ENCODE measurements around the gene CASP2. TPM values are rescaled to one million over a fixed set of nuclear protein-coding genes. Genes with fewer than 3 reads are reported as not detected.

CASP2 gene
- total and polyA plus RNA-seq, 10 of the 15 experiments (the other 5 are each of a cell fraction or from before 2014, with no cell fraction given), result 12.1 to 60.4 (median 26.2) TPM

DNA sequence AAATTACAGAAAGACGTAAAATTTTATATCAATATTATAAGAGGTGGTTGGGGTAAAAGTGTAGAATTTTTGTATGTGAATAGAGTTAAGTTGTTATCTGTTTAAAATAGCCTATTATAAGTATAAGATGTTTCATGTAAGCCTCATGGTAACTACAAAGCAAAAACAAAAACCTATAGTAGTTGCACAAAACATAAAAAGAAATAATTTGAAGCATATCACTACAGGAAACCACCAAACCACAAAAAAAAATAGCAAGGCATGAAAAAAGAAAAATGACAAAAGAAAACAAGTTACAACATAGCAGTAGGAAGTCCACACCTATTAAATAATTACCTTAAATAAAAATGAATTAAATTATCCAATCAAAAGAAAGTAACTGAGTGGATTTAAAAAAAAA lies 37.3 kb upstream of the CASP2 start:
- POLR2A ChIA-PET, result no interaction called here
- CTCF ChIA-PET, result interaction anchor here (0.6 to 9.4 kb wide), 3 partner anchors 11 to 54 kb away, joined by 3 to 66 read pairs (median 7); no protein-coding TSS in a partner anchor
- Histone ChIP-seq H3K4me2 (ENCODE audit: control insufficient read depth, insufficient read depth) (no peak overlapping the region), H3K4me3 (no peak overlapping the region), H2AFZ (ENCODE audit: control insufficient read depth, low read depth, low read length) (no peak overlapping the region), H3K9me3 (replicated peaks; ENCODE audit: control insufficient read depth, insufficient read depth, low read length) (no peaks in the 10 kb centered on the region; the same call in 2 of the 3 replicates), H4K20me1 (ENCODE audit: control insufficient read depth, insufficient read depth) (no peaks in the 10 kb centered on the region), H3K27ac (ENCODE audit: control insufficient read depth, insufficient read depth) (no peak overlapping the region), H3K4me1 (ENCODE audit: control insufficient read depth, insufficient read depth, low read length) (no peaks in the 10 kb centered on the region), H3K79me2 (ENCODE audit: control insufficient read depth, insufficient read depth, low read length) (no peaks in the 10 kb centered on the region), H3K27me3 (replicated peaks in 1 of 2; ENCODE audit: control insufficient read depth in 2 of 2, insufficient read depth in 2 of 2, low read length in 1 of 2) (no peaks in the 10 kb centered on the region), H3K36me3 (ENCODE audit: control insufficient read depth in 2 of 2, insufficient read depth in 2 of 2, low read length in 1 of 2) (no peaks in the 10 kb centered on the region), H3K9ac (ENCODE audit: control insufficient read depth, insufficient read depth, low read length) (no peak overlapping the region)
- ATAC-seq (no peak), FAIRE-seq (no peak), DNase-seq (ENCODE audit: low read depth, low spot score) (no peak)
- no TSS peak for BruUV-seq (replicated peaks)
- intact Hi-C loops (cut with micrococcal nuclease; ENCODE audit: unreplicated experiment), result no loop called here
- WGBS (ENCODE audit: insufficient coverage, insufficient replicate concordance, low lambda C conversion rate, missing lambda C conversion rate), result 22% methylated on average over 1 of the region's 1 CpG
- SMC1A ChIA-PET (ENCODE audit: uncharacterized antibody, unreplicated experiment), result interaction anchor here (1.1 to 2.7 kb wide), 4 partner anchors 8 to 86 kb away, joined by 3 to 16 read pairs (median 7); no protein-coding TSS in a partner anchor
- RAD21 ChIA-PET (ENCODE audit: unreplicated experiment), result interaction anchor here (1.7 kb wide), 1 partner anchor 10 kb away, joined by 6 read pairs; no protein-coding TSS in a partner anchor
- in situ Hi-C loops (cut with MboI), result no loop called here
- TF ChIP-seq RUNX3 (IDR thresholded peaks at IDR 0.05; ENCODE audit: low read length) (peak; percentile 35; the same call in 1 of the 2 replicates), RFX5 (IDR thresholded peaks at IDR 0.05; ENCODE audit: low read depth, low read length) (no peak)

DNA sequence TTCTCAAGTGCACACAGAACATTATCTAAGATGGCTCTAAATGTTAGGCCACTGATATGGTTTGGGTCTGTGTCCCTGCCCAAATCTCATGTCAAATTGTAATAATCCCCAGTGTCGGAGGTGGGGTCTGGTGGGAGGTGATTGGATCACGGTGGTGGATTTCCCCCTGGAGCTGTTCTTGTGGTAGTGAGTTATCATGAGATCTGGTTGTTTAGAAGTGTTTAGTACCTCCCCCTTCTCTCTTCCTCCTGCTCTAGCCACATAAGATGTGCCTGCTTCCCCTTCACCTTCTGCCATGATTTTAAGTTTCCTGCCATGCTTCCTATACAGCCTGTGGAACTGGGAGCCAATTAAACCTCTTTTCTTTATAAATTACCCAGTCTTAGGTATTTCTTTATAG lies 36.1 kb upstream of the CASP2 start:
- Histone ChIP-seq H3K79me2 (ENCODE audit: control insufficient read depth, insufficient read depth, low read length) (no peaks in the 10 kb centered on the region), H4K20me1 (ENCODE audit: control insufficient read depth, insufficient read depth) (no peaks in the 10 kb centered on the region), H3K4me2 (ENCODE audit: control insufficient read depth, insufficient read depth) (no peak overlapping the region), H3K4me3 (no peak overlapping the region), H3K9ac (ENCODE audit: control insufficient read depth, insufficient read depth, low read length) (no peak overlapping the region), H2AFZ (ENCODE audit: control insufficient read depth, low read depth, low read length) (no peak overlapping the region), H3K27ac (ENCODE audit: control insufficient read depth, insufficient read depth) (no peak overlapping the region), H3K27me3 (replicated peaks in 1 of 2; ENCODE audit: control insufficient read depth in 2 of 2, insufficient read depth in 2 of 2, low read length in 1 of 2) (no peaks in the 10 kb centered on the region), H3K36me3 (ENCODE audit: control insufficient read depth in 2 of 2, insufficient read depth in 2 of 2, low read length in 1 of 2) (no peaks in the 10 kb centered on the region), H3K4me1 (ENCODE audit: control insufficient read depth, insufficient read depth, low read length) (peaks cover 2% of the 10 kb centered on the region; the same call in 1 of the 2 replicates), H3K9me3 (replicated peaks; ENCODE audit: control insufficient read depth, insufficient read depth, low read length) (no peaks in the 10 kb centered on the region; the same call in 2 of the 3 replicates)
- ChIA-PET SMC1A (ENCODE audit: uncharacterized antibody, unreplicated experiment) (interaction anchor here (1.1 kb wide), 1 partner anchor 55 kb away, joined by 3 read pairs; no protein-coding TSS in a partner anchor), CTCF (interaction anchor here (0.6 to 9.4 kb wide), 2 partner anchors 12 to 28 kb away, joined by 4 to 66 read pairs; no protein-coding TSS in a partner anchor), POLR2A (no interaction called here), RAD21 (ENCODE audit: unreplicated experiment) (no interaction called here)
- DNase-seq (ENCODE audit: low read depth, low spot score), result no peak
- ATAC-seq, result no peak
- intact Hi-C loops (cut with micrococcal nuclease; ENCODE audit: unreplicated experiment) (no loop called here), in situ Hi-C loops (cut with MboI) (no loop called here)
- TF ChIP-seq ZNF274 (IDR thresholded peaks at IDR 0.05; ENCODE audit: insufficient read depth, insufficient read length) (no peak), RCOR1 (conservative IDR thresholded peaks at IDR 0.05; ENCODE audit: low read depth, low read length) (no peak), JUND (IDR thresholded peaks at IDR 0.05; ENCODE audit: low read depth, low read length) (no peak), SREBF1 (IDR thresholded peaks at IDR 0.05; ENCODE audit: low read length) (no peak), MTA3 (IDR thresholded peaks at IDR 0.05; ENCODE audit: borderline replicate concordance, low read length) (no peak), SPI1 (IDR thresholded peaks at IDR 0.05; ENCODE audit: borderline replicate concordance, insufficient read depth, low read depth, low read length) (no peak), MYB (IDR thresholded peaks at IDR 0.05; ENCODE audit: borderline replicate concordance, low read depth, low read length) (no peak)
- TF ChIP-seq, protein P1, sequence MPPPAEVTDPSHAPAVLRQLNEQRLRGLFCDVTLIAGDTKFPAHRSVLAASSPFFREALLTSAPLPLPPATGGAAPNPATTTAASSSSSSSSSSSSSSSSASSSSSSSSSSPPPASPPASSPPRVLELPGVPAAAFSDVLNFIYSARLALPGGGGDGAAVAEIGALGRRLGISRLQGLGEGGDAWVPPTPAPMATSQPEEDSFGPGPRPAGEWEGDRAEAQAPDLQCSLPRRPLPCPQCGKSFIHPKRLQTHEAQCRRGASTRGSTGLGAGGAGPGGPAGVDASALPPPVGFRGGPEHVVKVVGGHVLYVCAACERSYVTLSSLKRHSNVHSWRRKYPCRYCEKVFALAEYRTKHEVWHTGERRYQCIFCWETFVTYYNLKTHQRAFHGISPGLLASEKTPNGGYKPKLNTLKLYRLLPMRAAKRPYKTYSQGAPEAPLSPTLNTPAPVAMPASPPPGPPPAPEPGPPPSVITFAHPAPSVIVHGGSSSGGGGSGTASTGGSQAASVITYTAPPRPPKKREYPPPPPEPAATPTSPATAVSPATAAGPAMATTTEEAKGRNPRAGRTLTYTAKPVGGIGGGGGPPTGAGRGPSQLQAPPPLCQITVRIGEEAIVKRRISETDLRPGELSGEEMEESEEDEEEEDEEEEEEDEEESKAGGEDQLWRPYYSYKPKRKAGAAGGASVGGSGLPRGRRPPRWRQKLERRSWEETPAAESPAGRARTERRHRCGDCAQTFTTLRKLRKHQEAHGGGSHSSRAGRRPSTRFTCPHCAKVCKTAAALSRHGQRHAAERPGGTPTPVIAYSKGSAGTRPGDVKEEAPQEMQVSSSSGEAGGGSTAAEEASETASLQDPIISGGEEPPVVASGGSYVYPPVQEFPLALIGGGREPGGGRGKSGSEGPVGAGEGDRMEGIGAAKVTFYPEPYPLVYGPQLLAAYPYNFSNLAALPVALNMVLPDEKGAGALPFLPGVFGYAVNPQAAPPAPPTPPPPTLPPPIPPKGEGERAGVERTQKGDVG (CRISPR knock-in tag; IDR thresholded peaks at IDR 0.05), result no peak
- TF ChIP-seq, protein P2, sequence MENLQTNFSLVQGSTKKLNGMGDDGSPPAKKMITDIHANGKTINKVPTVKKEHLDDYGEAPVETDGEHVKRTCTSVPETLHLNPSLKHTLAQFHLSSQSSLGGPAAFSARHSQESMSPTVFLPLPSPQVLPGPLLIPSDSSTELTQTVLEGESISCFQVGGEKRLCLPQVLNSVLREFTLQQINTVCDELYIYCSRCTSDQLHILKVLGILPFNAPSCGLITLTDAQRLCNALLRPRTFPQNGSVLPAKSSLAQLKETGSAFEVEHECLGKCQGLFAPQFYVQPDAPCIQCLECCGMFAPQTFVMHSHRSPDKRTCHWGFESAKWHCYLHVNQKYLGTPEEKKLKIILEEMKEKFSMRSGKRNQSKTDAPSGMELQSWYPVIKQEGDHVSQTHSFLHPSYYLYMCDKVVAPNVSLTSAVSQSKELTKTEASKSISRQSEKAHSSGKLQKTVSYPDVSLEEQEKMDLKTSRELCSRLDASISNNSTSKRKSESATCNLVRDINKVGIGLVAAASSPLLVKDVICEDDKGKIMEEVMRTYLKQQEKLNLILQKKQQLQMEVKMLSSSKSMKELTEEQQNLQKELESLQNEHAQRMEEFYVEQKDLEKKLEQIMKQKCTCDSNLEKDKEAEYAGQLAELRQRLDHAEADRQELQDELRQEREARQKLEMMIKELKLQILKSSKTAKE (IDR thresholded peaks at IDR 0.05; ENCODE audit: low read depth, poor library complexity, severe bottlenecking), result no peak
- no TSS peak for BruUV-seq (replicated peaks)
- no peak for FAIRE-seq
- 45% methylated on average over 2 of the region's 2 CpGs for WGBS (ENCODE audit: insufficient coverage, insufficient replicate concordance, low lambda C conversion rate, missing lambda C conversion rate)
